ENCODE results near the gene CRYBB1.

CRYBB1 gene

GRCh38 chr22:26576026-26576680, 41.7 kb downstream of the CRYBB1 start:
- no peaks in the 10 kb centered on the region for H3K9me3 ChIP-seq (ENCODE audit: control insufficient read depth in 2 of 2, low read length in 2 of 2)
- H3K4me3 ChIP-seq (ENCODE audit: low read length in 2 of 2) = no peak overlapping the region
- no peaks in the 10 kb centered on the region for H3K27me3 ChIP-seq (ENCODE audit: control insufficient read depth in 1 of 2, insufficient read depth in 2 of 2, low read length in 2 of 2)
- no peaks in the 10 kb centered on the region for H3K36me3 ChIP-seq (ENCODE audit: control insufficient read depth in 2 of 2, insufficient read depth in 2 of 2, low read length in 2 of 2)
- H3K27ac ChIP-seq (ENCODE audit: low read length) = no peak overlapping the region
- H3K4me1 ChIP-seq (ENCODE audit: control insufficient read depth, insufficient read depth, low read length) = no peaks in the 10 kb centered on the region
- H3K9ac ChIP-seq (ENCODE audit: low read length in 2 of 2) = no peak overlapping the region

DNA sequence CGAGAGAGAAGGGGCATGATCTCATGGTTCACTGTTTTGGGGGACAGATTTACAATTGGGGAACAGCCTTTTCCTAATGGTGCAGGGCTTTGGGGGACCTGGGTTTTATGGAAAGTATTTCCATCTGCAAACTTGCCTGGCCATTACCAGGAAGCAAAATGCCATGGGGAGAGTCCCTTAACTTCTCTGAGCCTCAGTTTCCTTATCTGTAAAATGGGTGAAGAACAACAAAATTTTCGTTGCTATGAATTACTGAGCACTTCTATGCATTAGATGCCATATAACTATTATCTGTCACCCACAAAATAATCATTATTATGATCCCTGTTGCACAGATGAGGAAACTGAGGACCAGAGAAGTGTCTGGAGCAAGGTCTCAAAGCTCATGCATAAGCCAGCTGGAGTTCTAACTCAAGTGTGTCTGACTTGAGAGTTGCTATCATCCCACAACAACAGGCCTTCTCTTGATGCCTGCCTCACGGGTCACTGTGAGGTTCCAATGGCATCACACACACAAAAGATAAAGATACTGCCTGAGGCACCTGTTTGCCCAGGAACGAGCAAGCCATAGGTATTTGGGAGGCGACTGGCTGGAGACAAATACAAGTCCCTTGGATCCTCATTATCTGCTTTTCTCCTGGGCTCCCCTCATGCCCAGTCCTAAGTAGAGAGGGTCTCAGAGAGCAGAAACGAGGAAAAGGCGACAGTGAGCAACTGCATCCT, 43.7 kb downstream of the CRYBB1 start:
- no peaks in the 10 kb centered on the region for H3K9me3 ChIP-seq (ENCODE audit: control insufficient read depth in 2 of 2, low read length in 2 of 2)
- no peak overlapping the region for H3K27ac ChIP-seq (ENCODE audit: low read length)

GRCh38 chr22:26573026-26573662, 44.7 kb downstream of the CRYBB1 start:
- H3K9ac ChIP-seq (ENCODE audit: low read length in 2 of 2) = no peak overlapping the region
- H3K4me1 ChIP-seq (ENCODE audit: control insufficient read depth, insufficient read depth, low read length) = no peaks in the 10 kb centered on the region
- H3K27ac ChIP-seq (ENCODE audit: low read length) = no peak overlapping the region
- no peaks in the 10 kb centered on the region for H3K36me3 ChIP-seq (ENCODE audit: control insufficient read depth in 2 of 2, insufficient read depth in 2 of 2, low read length in 2 of 2)
- no peaks in the 10 kb centered on the region for H3K27me3 ChIP-seq (ENCODE audit: control insufficient read depth in 1 of 2, insufficient read depth in 2 of 2, low read length in 2 of 2)
- H3K4me3 ChIP-seq (ENCODE audit: low read length in 2 of 2) = no peak overlapping the region
- H3K9me3 ChIP-seq (ENCODE audit: control insufficient read depth in 2 of 2, low read length in 2 of 2) = no peaks in the 10 kb centered on the region

More for the DNA sequence above, 43.7 kb downstream of the CRYBB1 start:
- no peaks in the 10 kb centered on the region for H3K4me1 ChIP-seq (ENCODE audit: control insufficient read depth, insufficient read depth, low read length)
- H3K4me3 ChIP-seq (ENCODE audit: low read length in 2 of 2) = no peak overlapping the region
- no peaks in the 10 kb centered on the region for H3K27me3 ChIP-seq (ENCODE audit: control insufficient read depth in 1 of 2, insufficient read depth in 2 of 2, low read length in 2 of 2)
- no peak overlapping the region for H3K9ac ChIP-seq (ENCODE audit: low read length in 2 of 2)
- H3K36me3 ChIP-seq (ENCODE audit: control insufficient read depth in 2 of 2, insufficient read depth in 2 of 2, low read length in 2 of 2) = no peaks in the 10 kb centered on the region

DNA sequence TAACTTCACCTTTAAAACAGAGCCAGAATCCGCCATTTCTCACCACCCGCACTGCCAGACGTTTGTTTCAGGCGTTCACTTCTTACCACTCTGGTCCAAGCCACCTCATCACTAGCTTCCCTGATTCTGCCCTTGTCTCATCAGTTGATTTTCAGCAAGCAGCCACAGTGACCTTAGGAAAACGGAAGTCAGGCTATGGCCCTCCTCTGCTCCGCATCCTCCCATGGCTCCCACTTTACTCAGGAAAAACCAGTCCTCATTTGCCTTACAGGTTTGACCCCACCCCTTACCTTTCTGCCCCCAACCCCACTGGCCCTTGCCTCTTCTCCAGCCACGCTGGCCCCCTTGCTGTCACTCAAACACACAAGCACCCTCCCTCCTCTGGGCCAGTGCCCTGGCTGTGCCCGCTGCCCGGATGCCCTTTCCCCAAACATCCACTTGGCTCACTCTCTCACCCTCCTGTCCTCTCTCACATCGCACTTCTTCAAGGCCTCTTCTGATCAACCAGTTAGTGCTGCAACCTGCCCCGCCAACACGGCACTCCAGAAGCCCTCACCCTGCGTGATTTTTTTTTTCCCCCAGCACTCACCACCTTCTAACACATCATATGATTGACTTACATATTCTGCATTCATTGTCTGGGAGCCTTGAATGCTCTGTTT, 46.8 kb downstream of the CRYBB1 start:
- Histone ChIP-seq H3K9ac (ENCODE audit: low read length in 2 of 2) (no peak overlapping the region), H3K27me3 (ENCODE audit: control insufficient read depth in 1 of 2, insufficient read depth in 2 of 2, low read length in 2 of 2) (no peaks in the 10 kb centered on the region), H3K4me3 (ENCODE audit: low read length in 2 of 2) (no peak overlapping the region), H3K27ac (ENCODE audit: low read length) (no peak overlapping the region), H3K4me1 (ENCODE audit: control insufficient read depth, insufficient read depth, low read length) (no peaks in the 10 kb centered on the region), H3K36me3 (ENCODE audit: control insufficient read depth in 2 of 2, insufficient read depth in 2 of 2, low read length in 2 of 2) (no peaks in the 10 kb centered on the region), H3K9me3 (ENCODE audit: control insufficient read depth in 2 of 2, low read length in 2 of 2) (no peaks in the 10 kb centered on the region)

DNA sequence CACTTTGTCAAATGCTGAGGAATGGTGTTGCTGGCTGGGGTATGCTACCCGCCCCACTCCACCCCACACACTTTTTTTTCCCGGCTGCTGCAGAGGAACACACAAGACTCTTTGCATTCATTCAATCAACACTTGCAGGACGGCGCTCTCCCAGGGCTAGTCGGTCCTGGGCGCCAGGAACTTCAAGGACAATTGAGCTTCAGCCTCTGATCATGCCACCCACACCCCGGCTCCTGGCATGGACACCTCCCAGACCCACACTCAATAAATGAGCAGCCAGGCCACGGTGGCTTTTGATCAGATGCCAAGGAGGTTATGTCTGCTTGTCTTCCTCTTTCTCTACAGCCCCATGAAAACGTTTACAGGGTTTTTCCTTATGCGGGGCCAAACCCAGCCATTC, 47.7 kb downstream of the CRYBB1 start:
- no peaks in the 10 kb centered on the region for H3K9me3 ChIP-seq (ENCODE audit: control insufficient read depth in 2 of 2, low read length in 2 of 2)

GRCh38 chr22:26568207-26568706, 49.6 kb downstream of the CRYBB1 start:
- no peak overlapping the region for H3K4me3 ChIP-seq (ENCODE audit: low read length in 2 of 2)
- H3K36me3 ChIP-seq (ENCODE audit: control insufficient read depth in 2 of 2, insufficient read depth in 2 of 2, low read length in 2 of 2) = no peaks in the 10 kb centered on the region
- no peak overlapping the region for H3K27ac ChIP-seq (ENCODE audit: low read length)
- no peak overlapping the region for H3K9ac ChIP-seq (ENCODE audit: low read length in 2 of 2)
- no peaks in the 10 kb centered on the region for H3K27me3 ChIP-seq (ENCODE audit: control insufficient read depth in 1 of 2, insufficient read depth in 2 of 2, low read length in 2 of 2)
- no peaks in the 10 kb centered on the region for H3K4me1 ChIP-seq (ENCODE audit: control insufficient read depth, insufficient read depth, low read length)
- H3K9me3 ChIP-seq (ENCODE audit: control insufficient read depth in 2 of 2, low read length in 2 of 2) = no peaks in the 10 kb centered on the region

More for the DNA sequence above, 47.7 kb downstream of the CRYBB1 start:
- Histone ChIP-seq H3K9ac (ENCODE audit: low read length in 2 of 2) (no peak overlapping the region), H3K36me3 (ENCODE audit: control insufficient read depth in 2 of 2, insufficient read depth in 2 of 2, low read length in 2 of 2) (no peaks in the 10 kb centered on the region), H3K27ac (ENCODE audit: low read length) (no peak overlapping the region), H3K4me1 (ENCODE audit: control insufficient read depth, insufficient read depth, low read length) (no peaks in the 10 kb centered on the region), H3K27me3 (ENCODE audit: control insufficient read depth in 1 of 2, insufficient read depth in 2 of 2, low read length in 2 of 2) (no peaks in the 10 kb centered on the region), H3K4me3 (ENCODE audit: low read length in 2 of 2) (no peak overlapping the region)

DNA sequence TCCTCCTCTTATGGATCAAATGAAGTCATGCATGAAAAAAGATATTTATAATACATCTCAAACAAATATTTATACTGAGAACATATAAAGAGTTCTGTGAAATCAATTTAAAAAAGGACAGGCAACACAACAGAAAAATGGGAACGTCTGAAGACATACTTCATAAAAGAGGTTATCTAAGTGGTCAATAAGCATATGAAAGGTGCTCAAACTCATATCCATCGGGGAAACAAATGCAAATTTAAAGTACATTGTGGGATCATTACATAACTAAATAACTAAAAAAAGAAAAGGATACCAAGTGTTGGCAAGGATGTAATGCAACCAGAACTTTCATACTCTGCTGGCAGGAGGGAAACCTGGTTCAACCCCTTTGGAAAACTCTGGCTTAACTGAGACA, 50.2 kb downstream of the CRYBB1 start:
- no peaks in the 10 kb centered on the region for H3K9me3 ChIP-seq (ENCODE audit: control insufficient read depth in 2 of 2, low read length in 2 of 2)
- no peaks in the 10 kb centered on the region for H3K36me3 ChIP-seq (ENCODE audit: control insufficient read depth in 2 of 2, insufficient read depth in 2 of 2, low read length in 2 of 2)
- no peaks in the 10 kb centered on the region for H3K4me1 ChIP-seq (ENCODE audit: control insufficient read depth, insufficient read depth, low read length)
- H3K27ac ChIP-seq (ENCODE audit: low read length) = no peak overlapping the region
- no peak overlapping the region for H3K4me3 ChIP-seq (ENCODE audit: low read length in 2 of 2)
- H3K9ac ChIP-seq (ENCODE audit: low read length in 2 of 2) = no peak overlapping the region
- no peaks in the 10 kb centered on the region for H3K27me3 ChIP-seq (ENCODE audit: control insufficient read depth in 1 of 2, insufficient read depth in 2 of 2, low read length in 2 of 2)

DNA sequence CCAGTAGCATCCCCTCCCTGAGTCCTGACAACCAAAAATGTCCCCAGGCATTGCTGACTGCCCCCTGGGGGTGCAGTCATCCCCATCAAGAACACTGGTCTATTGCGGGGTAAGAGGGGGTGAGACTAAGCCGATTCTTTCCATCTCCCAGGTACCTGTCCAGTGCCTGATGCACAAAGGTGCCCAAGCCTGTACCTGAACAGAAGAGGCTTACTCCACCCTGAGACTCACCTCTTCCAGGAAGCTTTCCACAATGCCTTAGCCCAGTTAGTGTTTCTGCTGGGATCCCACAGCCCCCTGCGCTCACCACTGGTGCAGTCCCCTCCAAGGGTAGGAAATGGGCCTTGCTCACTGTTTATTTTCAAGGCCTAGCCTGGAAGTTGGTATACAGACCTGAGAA, 50.8 kb downstream of the CRYBB1 start:
- Histone ChIP-seq H3K27me3 (ENCODE audit: control insufficient read depth in 1 of 2, insufficient read depth in 2 of 2, low read length in 2 of 2) (no peaks in the 10 kb centered on the region), H3K9me3 (ENCODE audit: control insufficient read depth in 2 of 2, low read length in 2 of 2) (no peaks in the 10 kb centered on the region), H3K4me1 (ENCODE audit: control insufficient read depth, insufficient read depth, low read length) (no peaks in the 10 kb centered on the region), H3K4me3 (ENCODE audit: low read length in 2 of 2) (no peak overlapping the region), H3K9ac (ENCODE audit: low read length in 2 of 2) (no peak overlapping the region), H3K36me3 (ENCODE audit: control insufficient read depth in 2 of 2, insufficient read depth in 2 of 2, low read length in 2 of 2) (no peaks in the 10 kb centered on the region), H3K27ac (ENCODE audit: low read length) (no peak overlapping the region)

- Histone ChIP-seq H3K4me3 (ENCODE audit: low read length in 2 of 2) (no peak overlapping the region), H3K9ac (ENCODE audit: low read length in 2 of 2) (no peak overlapping the region), H3K27me3 (ENCODE audit: control insufficient read depth in 1 of 2, insufficient read depth in 2 of 2, low read length in 2 of 2) (no peaks in the 10 kb centered on the region), H3K36me3 (ENCODE audit: control insufficient read depth in 2 of 2, insufficient read depth in 2 of 2, low read length in 2 of 2) (no peaks in the 10 kb centered on the region), H3K9me3 (ENCODE audit: control insufficient read depth in 2 of 2, low read length in 2 of 2) (no peaks in the 10 kb centered on the region), H3K27ac (ENCODE audit: low read length) (no peak overlapping the region), H3K4me1 (ENCODE audit: control insufficient read depth, insufficient read depth, low read length) (no peaks in the 10 kb centered on the region)
Measured at GRCh38 chr22:26565889-26566288, 51.9 kb downstream of the CRYBB1 start.

- Histone ChIP-seq H3K4me3 (ENCODE audit: low read length in 2 of 2) (no peak overlapping the region), H3K27ac (ENCODE audit: low read length) (no peak overlapping the region), H3K36me3 (ENCODE audit: control insufficient read depth in 2 of 2, insufficient read depth in 2 of 2, low read length in 2 of 2) (no peaks in the 10 kb centered on the region), H3K27me3 (ENCODE audit: control insufficient read depth in 1 of 2, insufficient read depth in 2 of 2, low read length in 2 of 2) (no peaks in the 10 kb centered on the region), H3K9ac (ENCODE audit: low read length in 2 of 2) (no peak overlapping the region), H3K9me3 (ENCODE audit: control insufficient read depth in 2 of 2, low read length in 2 of 2) (no peaks in the 10 kb centered on the region), H3K4me1 (ENCODE audit: control insufficient read depth, insufficient read depth, low read length) (no peaks in the 10 kb centered on the region)
Measured at GRCh38 chr22:26565181-26565580, 52.6 kb downstream of the CRYBB1 start.

All from stomach smooth muscle (tissue), 2 donors.